Transverse colon (tissue), 4 donors: ENCODE results near the gene DLL1. TPM values are rescaled to one million over a fixed set of nuclear protein-coding genes. Genes with fewer than 3 reads are reported as not detected.

Source experiments
- DNase-seq: peaks from one replicate; pipeline ENCODE4 v3.0.0-alpha.2; 2019
- H3K27ac ChIP-seq, 4 donors: fragments of 200-600 bp; sonication (generic); 2 replicates each; pipeline ENCODE4 v1.5.1; 2016 to 2018; ENCODE audit warnings: inconsistent platforms in 4 of 4
- H3K27me3 ChIP-seq: fragments of 200-600 bp; sonication (generic); 2 replicates; pipeline ENCODE4 v1.5.1; 2017; ENCODE audit warnings: inconsistent platforms
- H3K36me3 ChIP-seq, 4 donors: fragments of 200-600 bp; sonication (generic); 2 replicates each; pipeline ENCODE4 v1.5.1; 2017 to 2019; ENCODE audit warnings: inconsistent platforms in 4 of 4
- H3K4me1 ChIP-seq, 4 donors: fragments of 200-600 bp; sonication (generic); 2 replicates each; pipeline ENCODE4 v1.5.1; 2017 to 2020; ENCODE audit warnings: inconsistent platforms in 4 of 4
- H3K4me3 ChIP-seq, 4 donors: fragments of 200-600 bp; sonication (generic); 1 replicate in 1 of 4; 2 replicates in 3 of 4; pipeline versions ENCODE4 v1.5.1 to v1.6.1; 2017 to 2019; ENCODE audit warnings: inconsistent platforms in 4 of 4
- H3K9me3 ChIP-seq, 2 donors: fragments of 200-600 bp; sonication (generic); 2 replicates each; pipeline ENCODE4 v1.5.1; 2017 to 2019; ENCODE audit warnings: inconsistent platforms in 2 of 2
- CTCF ChIP-seq, 5 experiments: fragments of 200-600 bp in 3 of 5; fragments of 450-650 bp in 2 of 5; sonication (generic) in 3 of 5; IDR thresholded peaks; 1 replicate in 2 of 5; 2 replicates in 3 of 5; pipeline ENCODE4 v1.5.1; 2016 to 2017; ENCODE audit warnings: antibody characterized with exemption in 5 of 5, inconsistent platforms in 3 of 5, mild to moderate bottlenecking in 2 of 5, moderate library complexity in 1 of 5
- EP300 ChIP-seq: sonication (generic); formaldehyde crosslinking; IDR thresholded peaks from one replicate; pipeline ENCODE4 v1.6.1; 2017; ENCODE audit warnings: antibody characterized with exemption, low read depth
- POLR2A ChIP-seq: fragments of 450-650 bp; IDR thresholded peaks from one replicate; pipeline ENCODE4 v1.6.1; 2016; ENCODE audit warnings: antibody characterized with exemption, mild to moderate bottlenecking, moderate library complexity
- POLR2AphosphoS5 ChIP-seq, 3 donors: sonication (generic); formaldehyde crosslinking; IDR thresholded peaks; one replicate each; pipeline ENCODE4 v1.6.1; 2016; ENCODE audit warnings: antibody characterized with exemption in 3 of 3
- WGBS, 2 donors: methylation state at CpG; one replicate each; pipeline ENCODE4 v1.1.5; 2018; ENCODE audit warnings: low coverage in 1 of 2; 5-methylcytosine and 5-hydroxymethylcytosine counted together
- in situ Hi-C, 4 donors: fragments of 200-750 bp; cut with MboI; loops; one replicate each; pipeline versions ENCODE4 v1.15.0 to v1.15.1; 2017; ENCODE audit warnings: low sequenced_read_pairs in 3 of 4, low pct_ligation_motif_present in 1 of 4, low pct_unique_long_range_greater_than_20kb in 1 of 4
- intact Hi-C: fragments of 100-400 bp; cut with DNase I; formaldehyde crosslinking; loops from one replicate; pipeline ENCODE4 v1.15.1; 2023; ENCODE audit warnings: low total_unique reads
- total RNA-seq, 4 donors: library from RNA; depleted of rRNA; stranded (reverse); fragments of >200 nt; gene quantifications; one replicate each; pipeline ENCODE4 v1.1.0, GENCODE V29; 2016

Gene DLL1
- total RNA-seq, 4 donors from 2014 or later: 15.0 to 46.2 (median 25.9) TPM

- DNase-seq: peak; percentile 98
- H3K36me3 ChIP-seq: no peaks in the 10 kb centered on the region
- in situ Hi-C loops: no loop called here
- no peaks in the 10 kb centered on the region for H3K9me3 ChIP-seq
- peaks cover 21 to 41% (median 27%) of the 10 kb centered on the region in 4 donors for H3K4me1 ChIP-seq
- peak within 1 kb of the TSS; percentile 73 to 95 (median 78) for H3K4me3 ChIP-seq
- H3K27me3 ChIP-seq: no peaks in the 10 kb centered on the region
- 0% methylated on average over 50 of the region's 97 CpGs; no CpG with 5 or more reads in 1 of the 2 donors for WGBS, 2 donors
- intact Hi-C loops: no loop called here
- peak within 1 kb of the TSS; percentile 84 to 91 (median 90) for H3K27ac ChIP-seq
- no peak for TF ChIP-seq CTCF (IDR thresholded peaks at IDR 0.05)
- peak; percentile 92 to 98 (median 97) for TF ChIP-seq POLR2AphosphoS5 (IDR thresholded peaks at IDR 0.05)
- TF ChIP-seq POLR2A: peak; percentile 93
Observed at GRCh38 chr6:170306324-170307079, 15.6 kb upstream of the DLL1 start, which contains the start of gene FAM120B. TSS of gene FAM120B (plus strand) at chr6:170306758. CDS start at chr6:170317391, 10,633 bp downstream.

GRCh38 chr6:170305805-170306323, 15.0 kb upstream of the DLL1 start:
- DNase-seq: no peak
- Histone ChIP-seq H3K27me3 (no peaks in the 10 kb centered on the region), H3K36me3 (no peaks in the 10 kb centered on the region), H3K9me3 (no peaks in the 10 kb centered on the region), H3K27ac (peak overlapping the region; percentile 84 to 91 (median 90)), H3K4me1 (peaks cover 21 to 41% (median 27%) of the 10 kb centered on the region in 4 donors), H3K4me3 (peak overlapping the region; percentile 73 to 80 (median 78))
- no peak for TF ChIP-seq POLR2AphosphoS5 (IDR thresholded peaks at IDR 0.05)
- TF ChIP-seq EP300: no peak
- no peak for TF ChIP-seq POLR2A
- TF ChIP-seq CTCF (IDR thresholded peaks at IDR 0.05): no peak
- in situ Hi-C loops (no loop called here), intact Hi-C loops (no loop called here)
- 28% methylated on average over 16 of the region's 29 CpGs; no CpG with 5 or more reads in 1 of the 2 donors for WGBS, 2 donors

- H3K36me3 ChIP-seq: no peaks in the 10 kb centered on the region
- no peak overlapping the region for H3K4me3 ChIP-seq
- peaks cover 38% of the 10 kb centered on the region for H3K27me3 ChIP-seq
- intact Hi-C loops: no loop called here
- DNase-seq: no peak
- TF ChIP-seq EP300 (no peak), POLR2A (no peak), CTCF (IDR thresholded peaks at IDR 0.05) (no peak), POLR2AphosphoS5 (IDR thresholded peaks at IDR 0.05) (no peak)
- in situ Hi-C loops: no loop called here
- peaks cover 0 to 22% (median 18%) of the 10 kb centered on the region in 4 donors for H3K4me1 ChIP-seq
- H3K9me3 ChIP-seq: no peaks in the 10 kb centered on the region
- WGBS, 2 donors: 64% methylated on average over 1 of the region's 1 CpG; no CpG with 5 or more reads in 1 of the 2 donors
- no peak overlapping the region for H3K27ac ChIP-seq
Observed at GRCh38 chr6:170301184-170301583, 10.3 kb upstream of the DLL1 start.

GRCh38 chr6:170298688-170299087, 7.8 kb upstream of the DLL1 start:
- Histone ChIP-seq H3K9me3 (no peaks in the 10 kb centered on the region), H3K36me3 (no peaks in the 10 kb centered on the region), H3K4me1 (peaks cover 12 to 29% (median 26%) of the 10 kb centered on the region in 4 donors), H3K27me3 (peaks cover 63% of the 10 kb centered on the region), H3K27ac (no peak overlapping the region), H3K4me3 (no peak overlapping the region)
- in situ Hi-C loops: no loop called here
- intact Hi-C loops: no loop called here
- WGBS, 2 donors: 100% methylated on average over 1 of the region's 1 CpG
- no peak for DNase-seq
- no peak for TF ChIP-seq POLR2AphosphoS5 (IDR thresholded peaks at IDR 0.05)
- no peak for TF ChIP-seq POLR2A
- TF ChIP-seq CTCF (IDR thresholded peaks at IDR 0.05): no peak
- no peak for TF ChIP-seq EP300
